GM20000 (cell line): ENCODE results near the gene FXR1.

Experiments
- DNase-seq: peaks from one replicate; pipeline ENCODE4 v3.0.0; 2012; ENCODE audit warnings: low spot score
- TF ChIP-seq, protein P1 (sequence below): IDR thresholded peaks from 2 replicates; pipeline ENCODE4 v1.5.1; 2012; ENCODE audit warnings: mild to moderate bottlenecking, control low read depth; ENCODE audit errors: extremely low read depth, missing control alignments

Gene FXR1

DNA sequence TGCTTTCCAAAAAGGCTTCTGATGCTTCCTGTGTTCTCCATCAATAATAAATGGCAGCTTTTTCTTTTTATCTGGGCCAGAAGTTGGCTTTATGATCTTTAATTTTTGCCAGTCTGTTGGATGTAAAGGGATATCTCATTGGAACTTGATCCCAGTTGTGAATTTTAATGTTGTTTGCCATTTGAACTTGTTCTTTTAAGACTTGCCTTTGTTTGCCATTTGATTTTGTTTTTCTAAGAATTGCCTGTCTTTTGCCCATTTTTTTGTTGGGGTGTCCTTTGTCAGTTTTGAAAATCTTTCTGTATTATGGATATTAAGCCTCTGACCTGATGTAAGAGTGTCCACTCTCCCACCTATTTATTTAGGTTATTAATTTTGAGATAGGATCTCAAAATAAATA lies 9.8 kb downstream of the FXR1 start:
- TF ChIP-seq, protein P1, sequence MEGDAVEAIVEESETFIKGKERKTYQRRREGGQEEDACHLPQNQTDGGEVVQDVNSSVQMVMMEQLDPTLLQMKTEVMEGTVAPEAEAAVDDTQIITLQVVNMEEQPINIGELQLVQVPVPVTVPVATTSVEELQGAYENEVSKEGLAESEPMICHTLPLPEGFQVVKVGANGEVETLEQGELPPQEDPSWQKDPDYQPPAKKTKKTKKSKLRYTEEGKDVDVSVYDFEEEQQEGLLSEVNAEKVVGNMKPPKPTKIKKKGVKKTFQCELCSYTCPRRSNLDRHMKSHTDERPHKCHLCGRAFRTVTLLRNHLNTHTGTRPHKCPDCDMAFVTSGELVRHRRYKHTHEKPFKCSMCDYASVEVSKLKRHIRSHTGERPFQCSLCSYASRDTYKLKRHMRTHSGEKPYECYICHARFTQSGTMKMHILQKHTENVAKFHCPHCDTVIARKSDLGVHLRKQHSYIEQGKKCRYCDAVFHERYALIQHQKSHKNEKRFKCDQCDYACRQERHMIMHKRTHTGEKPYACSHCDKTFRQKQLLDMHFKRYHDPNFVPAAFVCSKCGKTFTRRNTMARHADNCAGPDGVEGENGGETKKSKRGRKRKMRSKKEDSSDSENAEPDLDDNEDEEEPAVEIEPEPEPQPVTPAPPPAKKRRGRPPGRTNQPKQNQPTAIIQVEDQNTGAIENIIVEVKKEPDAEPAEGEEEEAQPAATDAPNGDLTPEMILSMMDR: no peak

DNA sequence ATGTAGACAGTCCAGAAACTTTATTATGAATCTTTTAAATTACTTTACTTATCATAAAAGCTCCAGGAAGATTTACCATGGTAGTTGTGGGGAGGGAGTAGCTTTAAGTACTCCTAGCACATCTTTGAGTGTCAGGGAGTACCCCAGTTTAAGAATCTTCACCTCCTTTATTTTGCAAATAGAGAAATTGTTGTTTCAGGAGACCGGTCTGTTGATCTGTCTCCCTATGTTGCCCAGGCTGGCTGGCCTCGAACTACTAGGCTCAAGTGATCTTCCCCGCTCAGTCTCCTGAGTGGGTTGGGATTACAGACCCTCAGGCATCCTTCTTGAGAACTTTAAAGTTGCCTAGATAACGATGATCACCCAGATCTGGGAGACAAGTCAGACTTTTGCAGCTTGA lies 11.1 kb downstream of the FXR1 start:
- no peak for DNase-seq
- TF ChIP-seq, protein P1: no peak

More for the DNA sequence above, 9.8 kb downstream of the FXR1 start:
- DNase-seq: no peak

DNA sequence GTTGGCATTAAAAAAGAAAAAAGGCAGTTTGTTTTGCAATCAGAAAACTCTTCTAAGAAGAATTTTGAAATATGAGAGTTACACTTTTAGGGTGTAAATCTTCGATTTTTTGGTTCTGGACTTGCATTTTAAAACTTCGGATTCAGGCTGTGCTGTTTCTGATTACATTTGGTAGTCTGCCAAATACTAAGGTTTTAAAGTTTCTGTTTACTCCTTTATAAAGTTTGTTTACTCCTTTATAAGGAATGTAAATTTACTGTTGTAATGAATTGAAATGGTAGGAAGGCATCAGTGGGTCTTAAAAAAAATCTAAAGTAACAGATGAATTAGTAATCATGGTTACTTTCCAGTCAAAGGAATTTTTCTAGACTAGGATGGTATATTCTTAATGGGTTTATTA lies 14.1 kb downstream of the FXR1 start:
- DNase-seq: no peak

DNA sequence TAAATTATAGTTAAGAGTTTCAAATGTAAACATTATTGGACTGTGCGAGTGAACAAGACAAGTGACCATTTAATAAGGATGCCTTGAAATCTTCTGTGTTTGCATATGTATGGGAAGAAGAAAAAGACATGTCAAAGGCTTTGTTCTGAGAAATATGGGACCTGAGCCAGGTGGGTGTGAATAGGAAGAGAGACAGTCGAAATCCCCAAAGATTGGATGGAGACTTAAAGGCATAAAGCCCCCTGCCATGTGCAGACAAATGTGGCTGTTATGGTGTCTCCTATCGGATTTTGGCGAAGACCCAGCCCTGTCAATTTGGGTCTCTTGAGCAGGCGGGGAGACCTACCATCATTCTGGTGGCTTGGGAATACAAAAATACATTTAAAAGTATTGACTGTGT lies 16.9 kb downstream of the FXR1 start:
- TF ChIP-seq, protein P1: no peak
- DNase-seq: no peak

More for the DNA sequence above, 14.1 kb downstream of the FXR1 start:
- TF ChIP-seq, protein P1: no peak

DNA sequence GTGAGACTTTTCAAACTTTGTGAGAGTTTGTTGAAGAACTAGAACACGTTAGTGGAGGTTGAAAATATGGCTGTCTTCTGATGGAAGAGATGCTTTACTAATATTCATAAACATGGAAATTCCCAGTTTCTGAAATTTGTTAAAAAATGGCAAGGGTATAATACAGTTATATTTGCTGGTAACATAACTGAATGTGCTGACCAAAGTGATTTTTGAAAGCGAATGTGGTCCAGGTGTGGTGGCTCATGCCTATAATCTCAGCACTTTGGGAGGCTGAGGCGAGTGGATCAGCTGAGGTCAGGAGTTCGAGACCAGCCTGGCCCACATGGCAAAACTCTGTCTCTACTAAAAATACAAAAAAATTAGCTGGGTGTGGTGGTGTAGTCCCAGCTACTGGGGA lies 18.1 kb downstream of the FXR1 start:
- TF ChIP-seq, protein P1: no peak
- no peak for DNase-seq

DNA sequence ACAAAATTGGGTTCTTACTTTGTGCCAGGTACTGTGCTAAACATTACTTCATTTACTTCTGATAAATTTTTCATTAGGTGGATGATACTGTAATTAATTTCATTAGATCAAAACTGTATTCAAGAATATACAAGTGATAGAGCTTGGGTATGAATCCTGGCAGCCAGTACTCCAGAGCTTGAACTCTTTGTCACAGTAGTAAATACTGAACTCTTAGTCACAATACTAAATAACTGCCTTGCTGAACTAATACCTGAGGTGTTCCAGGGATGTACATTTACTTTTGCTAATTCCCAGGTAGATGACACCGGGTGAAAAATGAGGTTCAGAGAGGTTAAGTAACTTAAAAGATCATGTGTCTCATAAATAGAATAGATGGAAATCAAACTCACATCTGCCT lies 20.3 kb downstream of the FXR1 start:
- TF ChIP-seq, protein P1: no peak
- DNase-seq: no peak

DNA sequence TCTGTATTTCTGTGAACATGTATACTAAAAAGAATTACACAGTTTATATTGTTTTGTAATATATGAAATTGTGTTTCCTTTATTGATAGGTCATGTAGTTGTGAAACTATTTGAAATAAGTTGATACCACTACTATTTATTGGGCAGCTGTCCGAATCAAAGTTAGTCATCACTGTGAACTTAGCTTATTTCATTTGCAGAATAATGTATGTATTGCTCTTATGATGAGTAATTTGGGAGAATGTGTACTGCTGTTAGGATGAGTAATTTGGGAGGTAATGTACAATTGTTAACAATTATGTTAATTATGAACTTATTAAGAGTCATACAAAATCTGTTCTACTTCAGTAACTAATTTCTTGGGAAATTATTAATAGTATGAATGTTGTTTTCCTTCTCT lies 22.2 kb downstream of the FXR1 start:
- TF ChIP-seq, protein P1: no peak
- DNase-seq: no peak
